COLO829 (cell line): ENCODE measurements around the gene SH2B3.
"Not testable (repeated sequence)": the region's sequence is repeated elsewhere in the genome, so short reads cannot be mapped to it uniquely, and the experiment has no call there.

Source experiments
- DNase-seq: peaks from one replicate; pipeline ENCODE4 v3.0.0; 2012; ENCODE audit warnings: low spot score

Gene SH2B3

GRCh38 chr12:111444925-111445725 is 39.4 kb downstream of the SH2B3 start:
- no peak for DNase-seq

- no peak for DNase-seq
Measured at GRCh38 chr12:111445726-111446581, 40.2 kb downstream of the SH2B3 start.

DNA sequence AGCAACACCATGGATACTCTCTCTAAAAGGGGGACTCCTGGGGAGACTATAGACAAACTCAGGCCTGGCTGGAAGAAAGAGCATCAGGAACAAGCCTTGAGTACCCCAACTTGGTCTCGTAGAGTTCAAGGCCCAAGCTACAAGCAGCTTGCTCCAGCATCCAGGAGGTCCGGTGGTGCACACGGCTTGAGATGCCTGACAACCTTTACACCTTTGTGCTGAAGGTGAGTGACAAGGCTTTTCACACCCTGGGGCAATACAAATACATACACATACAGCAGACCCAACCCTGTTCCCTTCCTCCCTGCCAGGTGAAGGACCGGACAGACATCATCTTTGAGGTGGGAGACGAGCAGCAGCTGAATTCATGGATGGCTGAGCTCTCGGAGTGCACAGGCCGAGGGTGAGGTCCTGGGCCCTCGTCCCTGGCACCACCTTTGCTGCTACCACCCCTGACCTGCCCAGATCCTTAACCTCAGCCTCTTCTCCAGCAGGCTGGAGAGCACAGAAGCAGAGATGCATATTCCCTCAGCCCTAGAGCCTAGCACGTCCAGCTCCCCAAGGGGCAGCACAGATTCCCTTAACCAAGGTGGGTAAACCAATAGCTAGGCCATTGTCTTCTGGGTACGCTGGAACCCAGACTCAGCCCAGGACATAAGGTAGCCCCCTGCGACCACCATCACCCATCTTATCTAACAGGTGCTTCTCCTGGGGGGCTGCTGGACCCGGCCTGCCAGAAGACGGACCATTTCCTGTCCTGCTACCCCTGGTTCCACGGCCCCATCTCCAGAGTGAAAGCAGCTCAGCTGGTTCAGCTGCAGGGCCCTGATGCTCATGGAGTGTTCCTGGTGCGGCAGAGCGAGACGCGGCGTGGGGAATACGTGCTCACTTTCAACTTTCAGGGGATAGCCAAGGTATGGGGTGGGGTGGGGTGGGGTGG is 41.2 kb downstream of the SH2B3 start:
- DNase-seq: no peak

GRCh38 chr12:111447571-111448265 is 42.0 kb downstream of the SH2B3 start:
- DNase-seq: no peak

DNA sequence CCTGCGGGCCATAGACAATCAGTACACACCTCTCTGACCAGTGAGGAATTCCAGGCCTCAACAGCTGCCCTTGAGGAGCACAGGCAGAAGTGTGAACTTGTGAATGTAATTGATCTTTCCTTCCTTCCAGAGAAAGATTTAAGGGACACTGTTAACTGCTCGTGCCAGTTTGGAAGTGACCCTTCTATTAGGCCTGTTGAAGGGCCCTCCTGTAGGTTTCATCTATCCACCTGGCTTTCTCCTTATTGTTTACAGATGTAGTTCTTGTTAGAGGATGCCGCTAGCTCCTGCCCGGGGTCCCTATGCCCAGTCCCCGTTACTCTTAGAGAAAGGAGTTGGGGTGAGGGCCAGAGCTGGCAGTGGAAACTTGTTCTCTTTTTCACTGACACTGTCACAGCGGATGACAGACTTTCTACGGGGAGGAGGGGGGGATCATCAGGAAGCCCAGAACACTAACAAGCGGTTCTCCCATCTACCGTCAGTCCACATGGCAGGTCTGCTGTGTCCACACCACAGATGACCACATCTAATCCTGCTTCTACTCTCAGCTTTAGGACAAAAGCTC is 42.6 kb downstream of the SH2B3 start:
- no peak for DNase-seq

- DNase-seq: no peak
Measured at GRCh38 chr12:111448846-111449790, 43.4 kb downstream of the SH2B3 start.

DNA sequence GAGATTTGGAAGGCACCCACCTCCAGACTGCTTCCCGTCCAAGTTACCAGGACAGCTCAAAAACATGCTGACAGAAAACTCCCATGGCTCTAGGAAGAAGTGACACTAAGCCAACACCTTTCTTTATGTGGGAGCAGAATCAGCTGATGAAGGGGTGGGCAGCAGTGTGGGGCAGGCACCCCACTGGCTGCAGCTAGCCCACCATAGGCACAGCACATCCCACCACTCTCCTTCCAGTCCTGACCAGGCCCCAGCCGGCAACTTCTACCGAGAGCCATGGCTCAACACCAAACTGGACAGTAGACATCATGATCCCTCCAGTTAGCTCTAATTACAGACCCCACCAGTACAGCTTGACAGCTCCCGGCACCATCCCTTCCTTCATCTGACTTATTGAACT is 45.0 kb downstream of the SH2B3 start:
- DNase-seq: no peak

DNA sequence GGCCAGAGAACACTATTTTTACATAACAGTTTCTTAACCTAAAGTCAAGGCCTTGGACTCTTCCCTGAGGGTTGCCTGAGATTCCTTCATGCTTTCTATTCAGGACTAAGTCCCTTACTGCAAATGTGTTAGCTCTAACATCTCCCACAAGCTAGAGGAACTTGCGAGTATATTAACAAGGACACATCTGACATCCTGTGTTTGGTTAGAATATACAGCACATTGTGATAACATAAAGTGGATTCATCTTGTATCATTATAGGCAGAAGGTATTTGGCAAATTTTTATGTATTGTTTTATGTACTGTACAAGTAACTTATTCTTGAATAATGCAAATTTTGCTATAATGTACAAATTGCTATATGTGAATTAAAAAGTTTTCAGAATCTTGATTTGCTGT is 45.5 kb downstream of the SH2B3 start:
- no peak for DNase-seq

GRCh38 chr12:111451649-111452129 is 46.0 kb downstream of the SH2B3 start:
- peak; percentile 54 for DNase-seq

DNA sequence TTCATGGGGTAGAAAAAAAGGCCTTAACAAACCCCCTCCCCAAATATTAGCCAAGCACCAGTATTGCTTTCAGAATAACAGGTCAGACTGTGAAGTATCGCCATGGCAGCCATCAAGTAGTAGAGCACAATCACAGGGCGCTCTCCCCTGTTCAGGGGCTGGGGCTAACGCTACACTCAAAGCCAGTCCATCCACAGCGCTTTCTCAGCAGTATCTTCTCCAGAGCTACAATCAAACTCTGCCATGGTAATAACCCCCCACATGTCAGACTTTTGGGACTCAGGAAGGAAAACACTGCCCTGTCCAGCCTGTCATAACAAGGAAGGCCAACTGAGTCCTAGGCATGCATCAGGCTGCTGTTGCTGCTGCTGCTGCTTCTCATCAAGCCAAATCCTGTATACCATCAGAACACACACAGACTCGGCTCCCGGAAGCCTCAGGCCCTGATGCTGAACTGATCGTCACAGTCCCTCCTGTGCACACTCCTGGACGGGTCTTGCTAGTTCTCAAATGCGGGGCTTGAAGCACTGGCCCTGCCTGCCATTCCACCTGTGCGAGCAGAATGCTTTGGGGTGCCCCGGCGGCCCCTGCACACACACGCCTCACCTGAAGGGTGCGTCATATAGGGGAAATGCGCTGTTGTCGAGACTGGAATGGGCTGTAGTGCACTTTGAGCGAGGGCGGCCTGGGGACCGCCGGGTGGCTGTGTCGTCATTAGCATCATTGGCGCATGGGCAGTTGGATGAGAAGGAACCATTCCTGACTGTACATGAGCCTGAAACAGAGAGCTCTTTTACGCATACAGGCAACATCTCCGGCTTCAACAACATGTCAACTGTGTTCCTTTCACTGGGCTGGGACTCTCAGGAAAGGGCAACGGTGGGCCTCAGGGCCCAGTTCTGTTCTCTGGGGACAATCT is 47.6 kb downstream of the SH2B3 start:
- DNase-seq: no peak

- no peak for DNase-seq
Measured at GRCh38 chr12:111454311-111454710, 48.6 kb downstream of the SH2B3 start.

GRCh38 chr12:111454716-111455447 is 49.2 kb downstream of the SH2B3 start:
- no peak for DNase-seq

GRCh38 chr12:111455448-111456320 is 50.0 kb downstream of the SH2B3 start:
- DNase-seq: peak; percentile 45

- DNase-seq: no peak
Measured at GRCh38 chr12:111457071-111457470, 51.3 kb downstream of the SH2B3 start.

DNA sequence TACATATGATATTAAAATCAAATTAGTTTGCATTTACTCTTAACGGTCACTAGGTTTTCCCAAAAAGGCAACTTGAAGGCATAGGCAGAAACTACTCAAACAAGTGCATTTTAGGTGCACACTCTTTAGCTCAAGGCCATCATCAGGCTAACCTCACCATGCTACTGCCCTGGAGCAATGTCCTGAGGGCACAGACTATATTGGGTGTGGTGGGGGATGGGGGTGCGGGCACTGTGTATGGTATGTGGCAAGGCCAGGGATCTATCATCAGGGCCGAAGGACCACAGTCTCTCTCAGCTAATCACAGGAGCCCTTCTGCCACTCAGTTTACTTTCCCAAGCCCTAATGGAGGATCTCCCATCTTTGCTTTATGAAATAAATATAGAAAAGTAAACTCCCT is 51.9 kb downstream of the SH2B3 start:
- no peak for DNase-seq

DNA sequence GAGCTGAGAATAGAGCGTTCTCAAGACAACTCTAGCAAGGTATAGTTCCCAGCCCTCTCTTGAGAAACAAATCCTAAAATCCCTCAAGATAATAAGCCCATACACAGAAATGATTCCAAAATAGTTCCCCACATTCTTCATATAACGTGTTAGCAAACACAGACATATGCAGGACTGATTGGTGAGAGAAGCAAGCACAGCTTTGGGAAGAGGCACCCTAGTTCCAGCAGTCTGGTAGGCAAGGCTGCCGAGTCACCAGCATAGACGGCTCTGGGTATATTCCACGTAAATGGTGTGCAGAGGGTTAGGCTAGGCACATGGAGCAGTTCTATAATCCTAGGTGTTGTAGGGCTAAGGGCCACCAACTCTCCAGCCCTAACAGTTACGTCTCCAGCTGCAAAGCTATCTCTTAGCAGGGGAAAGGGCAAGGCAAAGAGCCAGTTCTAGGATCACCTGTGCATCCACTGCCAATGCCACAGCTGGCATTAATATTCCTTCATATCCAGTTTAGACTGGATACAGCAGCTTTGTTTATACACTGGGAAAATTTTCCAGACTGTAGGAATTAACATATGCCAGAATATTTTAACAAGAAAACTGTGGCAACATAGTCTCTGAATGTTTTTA is 52.9 kb downstream of the SH2B3 start:
- no peak for DNase-seq

- DNase-seq: not testable (repeated sequence)
Measured at GRCh38 chr12:111460111-111460510, 54.4 kb downstream of the SH2B3 start.
